ENCODE measurements around the gene ROR2.

DNA sequence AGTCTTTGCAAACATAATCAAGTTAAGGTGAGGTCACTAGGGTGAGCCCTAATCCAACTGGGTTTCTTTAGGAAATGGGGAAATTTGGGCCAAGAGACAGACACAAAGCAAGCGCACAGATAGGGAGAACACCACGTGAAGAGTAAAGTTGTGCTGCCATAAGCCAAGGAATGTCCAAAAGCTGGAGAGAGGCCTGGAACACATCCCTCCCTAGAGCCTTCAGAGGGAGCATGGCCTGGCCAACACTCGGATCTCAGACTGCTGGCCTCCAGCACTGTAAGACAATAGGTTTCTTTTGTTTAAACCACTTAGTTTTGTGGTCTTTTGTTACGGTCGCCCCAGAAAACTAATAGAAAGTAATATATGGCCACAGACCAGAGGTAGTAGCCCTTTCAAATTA, 8.1 kb upstream of the ROR2 start:
- TF ChIP-seq, protein P1, sequence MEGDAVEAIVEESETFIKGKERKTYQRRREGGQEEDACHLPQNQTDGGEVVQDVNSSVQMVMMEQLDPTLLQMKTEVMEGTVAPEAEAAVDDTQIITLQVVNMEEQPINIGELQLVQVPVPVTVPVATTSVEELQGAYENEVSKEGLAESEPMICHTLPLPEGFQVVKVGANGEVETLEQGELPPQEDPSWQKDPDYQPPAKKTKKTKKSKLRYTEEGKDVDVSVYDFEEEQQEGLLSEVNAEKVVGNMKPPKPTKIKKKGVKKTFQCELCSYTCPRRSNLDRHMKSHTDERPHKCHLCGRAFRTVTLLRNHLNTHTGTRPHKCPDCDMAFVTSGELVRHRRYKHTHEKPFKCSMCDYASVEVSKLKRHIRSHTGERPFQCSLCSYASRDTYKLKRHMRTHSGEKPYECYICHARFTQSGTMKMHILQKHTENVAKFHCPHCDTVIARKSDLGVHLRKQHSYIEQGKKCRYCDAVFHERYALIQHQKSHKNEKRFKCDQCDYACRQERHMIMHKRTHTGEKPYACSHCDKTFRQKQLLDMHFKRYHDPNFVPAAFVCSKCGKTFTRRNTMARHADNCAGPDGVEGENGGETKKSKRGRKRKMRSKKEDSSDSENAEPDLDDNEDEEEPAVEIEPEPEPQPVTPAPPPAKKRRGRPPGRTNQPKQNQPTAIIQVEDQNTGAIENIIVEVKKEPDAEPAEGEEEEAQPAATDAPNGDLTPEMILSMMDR (conservative IDR thresholded peaks at IDR 0.05; ENCODE audit: low read length): no peak
- no peak for TF ChIP-seq EZH2phosphoT487 (IDR thresholded peaks at IDR 0.05; ENCODE audit: borderline replicate concordance)
